ENCODE data around the gene SBF2. TPM values are rescaled to one million over a fixed set of nuclear protein-coding genes. Genes with fewer than 3 reads are reported as not detected.
A peak's percentile ranks its signal among the peaks of the same experiment; 100 is the strongest.

SBF2 gene
- total RNA-seq, 1 experiment from 2014 or later: 31.3 TPM

DNA sequence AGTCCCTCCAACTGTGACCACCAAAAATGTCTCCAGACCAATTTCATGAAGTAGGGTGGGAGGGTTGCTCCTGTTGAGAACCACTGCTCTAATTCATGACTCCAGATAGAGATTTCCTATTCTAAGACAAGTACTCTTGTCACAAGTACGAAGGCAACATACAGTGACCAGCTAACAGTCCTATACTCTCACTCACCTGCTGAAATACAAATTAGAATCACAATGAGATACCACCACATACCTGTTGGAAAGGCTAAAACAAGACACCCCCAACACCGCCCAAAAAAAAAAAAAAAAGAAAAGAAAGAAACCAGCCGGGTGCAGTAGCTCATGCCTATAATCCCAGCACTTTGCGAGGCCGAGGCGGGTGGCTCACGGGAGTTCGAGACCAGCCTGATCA lies 319.6 kb downstream of the SBF2 start:
- TF ChIP-seq, protein P1, sequence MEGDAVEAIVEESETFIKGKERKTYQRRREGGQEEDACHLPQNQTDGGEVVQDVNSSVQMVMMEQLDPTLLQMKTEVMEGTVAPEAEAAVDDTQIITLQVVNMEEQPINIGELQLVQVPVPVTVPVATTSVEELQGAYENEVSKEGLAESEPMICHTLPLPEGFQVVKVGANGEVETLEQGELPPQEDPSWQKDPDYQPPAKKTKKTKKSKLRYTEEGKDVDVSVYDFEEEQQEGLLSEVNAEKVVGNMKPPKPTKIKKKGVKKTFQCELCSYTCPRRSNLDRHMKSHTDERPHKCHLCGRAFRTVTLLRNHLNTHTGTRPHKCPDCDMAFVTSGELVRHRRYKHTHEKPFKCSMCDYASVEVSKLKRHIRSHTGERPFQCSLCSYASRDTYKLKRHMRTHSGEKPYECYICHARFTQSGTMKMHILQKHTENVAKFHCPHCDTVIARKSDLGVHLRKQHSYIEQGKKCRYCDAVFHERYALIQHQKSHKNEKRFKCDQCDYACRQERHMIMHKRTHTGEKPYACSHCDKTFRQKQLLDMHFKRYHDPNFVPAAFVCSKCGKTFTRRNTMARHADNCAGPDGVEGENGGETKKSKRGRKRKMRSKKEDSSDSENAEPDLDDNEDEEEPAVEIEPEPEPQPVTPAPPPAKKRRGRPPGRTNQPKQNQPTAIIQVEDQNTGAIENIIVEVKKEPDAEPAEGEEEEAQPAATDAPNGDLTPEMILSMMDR (conservative IDR thresholded peaks at IDR 0.05; ENCODE audit: low read depth, low read length): no peak
- TF ChIP-seq EZH2 (IDR thresholded peaks at IDR 0.05; ENCODE audit: low read length, unreplicated experiment): no peak
- no peak for TF ChIP-seq EZH2phosphoT487 (IDR thresholded peaks at IDR 0.05; ENCODE audit: borderline replicate concordance, low read length)
- H2AFZ ChIP-seq (ENCODE audit: low read length): no peak overlapping the region
- H3K9ac ChIP-seq (ENCODE audit: low read length): no peak overlapping the region
- no peaks in the 10 kb centered on the region for H3K27me3 ChIP-seq (ENCODE audit: low read length)
- no TSS peak for BruUV-seq (replicated peaks)
- H3K79me2 ChIP-seq (ENCODE audit: low read length): no peaks in the 10 kb centered on the region
- ChIA-PET CTCF (no interaction called here), POLR2A (ENCODE audit: unreplicated experiment) (no interaction called here)
- intact Hi-C loops (cut with micrococcal nuclease): no loop called here
- peaks cover 18% of the 10 kb centered on the region for H3K4me1 ChIP-seq (ENCODE audit: insufficient read depth, low read length)
- H3K9me2 ChIP-seq (replicated peaks; ENCODE audit: low read length): no peaks in the 10 kb centered on the region
- H3K4me3 ChIP-seq (ENCODE audit: low read length): no peak overlapping the region
- ATAC-seq (no peak), DNase-seq (no peak)
- no peak overlapping the region for H3K27ac ChIP-seq (ENCODE audit: low read length)
- no peaks in the 10 kb centered on the region for H3F3A ChIP-seq (ENCODE audit: low read length, unreplicated experiment)
- no peaks in the 10 kb centered on the region for H3K36me3 ChIP-seq (ENCODE audit: low read depth, low read length)
- H3K4me2 ChIP-seq (ENCODE audit: low read length): no peak overlapping the region
- no peaks in the 10 kb centered on the region for H3K9me3 ChIP-seq (ENCODE audit: low read length)
- H4K20me1 ChIP-seq (ENCODE audit: low read length): no peaks in the 10 kb centered on the region

DNA sequence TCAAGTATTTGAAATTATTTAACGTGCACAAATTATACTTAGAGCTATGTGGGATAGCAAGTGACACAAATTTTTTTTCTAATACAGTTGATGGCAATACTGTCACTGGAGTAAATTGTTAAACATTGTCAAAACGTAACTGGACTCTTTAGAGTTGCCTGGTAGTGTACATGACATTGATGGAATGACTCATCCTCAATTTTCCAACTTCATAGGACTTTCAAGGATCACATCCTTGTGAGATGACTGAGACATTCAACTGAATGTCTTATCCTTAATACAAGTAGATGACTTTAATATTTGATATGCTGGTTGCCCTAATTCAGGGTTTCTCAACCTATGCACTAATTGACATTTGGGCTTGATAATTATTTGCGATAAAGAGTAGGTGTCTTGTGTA lies 320.1 kb downstream of the SBF2 start:
- H3K4me3 ChIP-seq (ENCODE audit: low read length): no peak overlapping the region
- ChIA-PET CTCF (interaction anchor here (1.6 kb wide), 1 partner anchor 214 kb away, joined by 8 read pairs; no protein-coding TSS in a partner anchor), POLR2A (ENCODE audit: unreplicated experiment) (no interaction called here)
- H3K4me1 ChIP-seq (ENCODE audit: insufficient read depth, low read length): peaks cover 18% of the 10 kb centered on the region
- H3K9me2 ChIP-seq (replicated peaks; ENCODE audit: low read length): no peaks in the 10 kb centered on the region
- H3K4me2 ChIP-seq (ENCODE audit: low read length): no peak overlapping the region
- H4K20me1 ChIP-seq (ENCODE audit: low read length): no peaks in the 10 kb centered on the region
- H3K27me3 ChIP-seq (ENCODE audit: low read length): no peaks in the 10 kb centered on the region
- H3K9me3 ChIP-seq (ENCODE audit: low read length): no peaks in the 10 kb centered on the region
- DNase-seq (peak; percentile 44), ATAC-seq (peak; percentile 60)
- intact Hi-C loops (cut with micrococcal nuclease): loop anchor here (1.0 kb wide), 2 partner anchors 112 to 215 kb away; no protein-coding TSS in a partner anchor
- no peaks in the 10 kb centered on the region for H3K36me3 ChIP-seq (ENCODE audit: low read depth, low read length)
- H3K9ac ChIP-seq (ENCODE audit: low read length): no peak overlapping the region
- no peaks in the 10 kb centered on the region for H3F3A ChIP-seq (ENCODE audit: low read length, unreplicated experiment)
- no peak overlapping the region for H3K27ac ChIP-seq (ENCODE audit: low read length)
- no peak overlapping the region for H2AFZ ChIP-seq (ENCODE audit: low read length)
- TF ChIP-seq EZH2 (IDR thresholded peaks at IDR 0.05; ENCODE audit: low read length, unreplicated experiment) (no peak), EZH2phosphoT487 (IDR thresholded peaks at IDR 0.05; ENCODE audit: borderline replicate concordance, low read length) (no peak)
- TF ChIP-seq, protein P1 (conservative IDR thresholded peaks at IDR 0.05; ENCODE audit: low read depth, low read length): no peak
- no TSS peak for BruUV-seq (replicated peaks)
- H3K79me2 ChIP-seq (ENCODE audit: low read length): no peaks in the 10 kb centered on the region

DNA sequence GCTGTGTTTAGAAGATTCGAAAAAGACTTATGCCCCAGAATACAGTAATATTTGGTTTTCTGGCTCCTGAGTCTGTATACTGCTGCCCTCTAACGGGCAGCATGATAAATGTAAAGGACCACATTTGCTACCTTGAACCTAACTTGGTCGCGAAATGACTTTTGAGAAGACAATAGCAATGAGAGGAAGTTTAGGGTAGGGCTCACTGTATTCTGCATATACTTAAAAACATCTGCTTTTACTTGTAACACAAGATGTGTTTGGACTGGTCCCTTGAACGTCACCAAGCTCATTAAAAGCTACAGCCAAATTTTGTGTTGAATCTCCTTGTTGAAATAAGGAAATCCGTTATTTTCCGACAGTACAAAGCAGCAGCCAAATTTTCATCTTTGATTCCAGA lies 321.0 kb downstream of the SBF2 start:
- Histone ChIP-seq H3K9me3 (ENCODE audit: low read length) (no peaks in the 10 kb centered on the region), H2AFZ (ENCODE audit: low read length) (no peak overlapping the region), H3K4me1 (ENCODE audit: insufficient read depth, low read length) (peaks cover 17% of the 10 kb centered on the region), H4K20me1 (ENCODE audit: low read length) (no peaks in the 10 kb centered on the region), H3K36me3 (ENCODE audit: low read depth, low read length) (no peaks in the 10 kb centered on the region), H3K4me3 (ENCODE audit: low read length) (no peak overlapping the region), H3K9ac (ENCODE audit: low read length) (no peak overlapping the region), H3K79me2 (ENCODE audit: low read length) (no peaks in the 10 kb centered on the region), H3K9me2 (replicated peaks; ENCODE audit: low read length) (no peaks in the 10 kb centered on the region), H3K27ac (ENCODE audit: low read length) (no peak overlapping the region), H3K4me2 (ENCODE audit: low read length) (no peak overlapping the region), H3K27me3 (ENCODE audit: low read length) (no peaks in the 10 kb centered on the region), H3F3A (ENCODE audit: low read length, unreplicated experiment) (no peaks in the 10 kb centered on the region)
- DNase-seq (peak; percentile 72), ATAC-seq (peak; percentile 58)
- ChIA-PET POLR2A (ENCODE audit: unreplicated experiment) (no interaction called here), CTCF (interaction anchor here (0.6 to 1.6 kb wide), 5 partner anchors 89 to 342 kb away, joined by 3 to 8 read pairs (median 3); no protein-coding TSS in a partner anchor)
- intact Hi-C loops (cut with micrococcal nuclease): loop anchor here (1.0 kb wide), 2 partner anchors 111 to 214 kb away; no protein-coding TSS in a partner anchor
- TF ChIP-seq, protein P1 (conservative IDR thresholded peaks at IDR 0.05; ENCODE audit: low read depth, low read length): peak; percentile 89
- no peak for TF ChIP-seq EZH2 (IDR thresholded peaks at IDR 0.05; ENCODE audit: low read length, unreplicated experiment)
- no TSS peak for BruUV-seq (replicated peaks)
